HEK293 (cell line): ENCODE data around the gene CLPSL1.

Experiments used
- CTCF ChIA-PET: fragments of 350-600 bp; formaldehyde crosslinking; extraction: SDS; loops from one replicate; lab custom pipeline; 2021; ENCODE audit warnings: antibody characterized with exemption; lab: Yijun Ruan, JAX
- POLR2A ChIA-PET: fragments of 300-600 bp; formaldehyde crosslinking; extraction: SDS; loops from one replicate; lab custom pipeline; 2020; ENCODE audit warnings: antibody characterized with exemption, inconsistent platforms; lab: Yijun Ruan, JAX
- H3K27ac ChIP-seq: fragments of 200-500 bp; sonication (Bioruptor generic); 2 replicates; pipeline ENCODE4 v1.5.1; 2014; ENCODE audit warnings: low read depth, low read length, control low read depth, inconsistent platforms; ENCODE audit errors: extremely low read depth
- H3K36me3 ChIP-seq, 2 experiments: fragments of 200-500 bp in 1 of 2; sonication (Bioruptor generic) in 1 of 2; 1 replicate in 1 of 2; 2 replicates in 1 of 2; pipeline ENCODE4 v1.5.1; 2014 to 2017; ENCODE audit warnings: inconsistent platforms in 2 of 2, low read length in 2 of 2; ENCODE audit not compliant: control insufficient read depth in 2 of 2, insufficient read depth in 1 of 2
- H3K4me1 ChIP-seq: fragments of 200-500 bp; sonication (Bioruptor generic); 2 replicates; pipeline ENCODE4 v1.5.1; 2014; ENCODE audit warnings: mild to moderate bottlenecking, low read length, inconsistent platforms; ENCODE audit not compliant: control insufficient read depth, insufficient read depth
- H3K4me3 ChIP-seq: 2 replicates; pipeline ENCODE4 v1.5.1; 2011; ENCODE audit warnings: low read depth, mild to moderate bottlenecking, control low read depth, low read length, moderate library complexity
- H3K9me3 ChIP-seq: fragments of 200-500 bp; sonication (Bioruptor generic); 2 replicates; pipeline ENCODE4 v1.5.1; 2014; ENCODE audit warnings: low read depth, low read length, inconsistent platforms; ENCODE audit not compliant: control insufficient read depth, insufficient read depth
- HOXC10 ChIP-seq: sonication (generic); formaldehyde crosslinking; IDR thresholded peaks from 2 replicates; pipeline ENCODE4 v1.8.1; 2023; ENCODE audit warnings: mild to moderate bottlenecking, missing genetic modification reagents
- KLF1 ChIP-seq: fragments of 450-650 bp; formaldehyde crosslinking; IDR thresholded peaks from 2 replicates; pipeline ENCODE4 v1.5.1; 2016; ENCODE audit warnings: missing biosample characterization, missing genetic modification characterization
- KLF17 ChIP-seq: fragments of 450-650 bp; formaldehyde crosslinking; IDR thresholded peaks from 2 replicates; pipeline ENCODE4 v1.5.1; 2016; ENCODE audit warnings: missing biosample characterization, missing genetic modification characterization
- SP7 ChIP-seq: fragments of 450-650 bp; formaldehyde crosslinking; IDR thresholded peaks from 2 replicates; pipeline ENCODE4 v1.5.1; 2016; ENCODE audit warnings: missing biosample characterization, missing genetic modification characterization
- YY2 ChIP-seq: fragments of 450-650 bp; formaldehyde crosslinking; IDR thresholded peaks from 2 replicates; pipeline ENCODE4 v1.5.1; 2016; ENCODE audit warnings: missing biosample characterization, missing genetic modification characterization
- ZNF10 ChIP-seq: fragments of 450-650 bp; formaldehyde crosslinking; IDR thresholded peaks from 2 replicates; pipeline ENCODE4 v1.5.1; 2017; ENCODE audit warnings: missing biosample characterization, missing genetic modification characterization
- ZNF211 ChIP-seq: fragments of 450-650 bp; formaldehyde crosslinking; IDR thresholded peaks from 2 replicates; pipeline ENCODE4 v1.5.1; 2016; ENCODE audit warnings: low read depth, missing biosample characterization, missing genetic modification characterization
- ZNF341 ChIP-seq: fragments of 450-650 bp; formaldehyde crosslinking; IDR thresholded peaks from 2 replicates; pipeline ENCODE4; 2016; ENCODE audit warnings: low read depth, missing biosample characterization, missing genetic modification characterization
- ZNF416 ChIP-seq: fragments of 450-650 bp; formaldehyde crosslinking; IDR thresholded peaks from 2 replicates; pipeline ENCODE4 v1.5.1; 2016; ENCODE audit warnings: missing biosample characterization, missing genetic modification characterization
- ZNF530 ChIP-seq: fragments of 450-650 bp; formaldehyde crosslinking; IDR thresholded peaks from 2 replicates; pipeline ENCODE4 v1.5.1; 2016; ENCODE audit warnings: low read depth, missing biosample characterization, missing genetic modification characterization
- ZNF580 ChIP-seq: fragments of 450-650 bp; formaldehyde crosslinking; IDR thresholded peaks from 2 replicates; pipeline ENCODE4 v1.5.1; 2016; ENCODE audit warnings: missing biosample characterization, missing genetic modification characterization
- ZNF623 ChIP-seq: fragments of 450-650 bp; formaldehyde crosslinking; IDR thresholded peaks from 2 replicates; pipeline ENCODE4 v1.5.1; 2016; ENCODE audit warnings: missing biosample characterization, missing genetic modification characterization
- ZNF664 ChIP-seq: fragments of 450-650 bp; formaldehyde crosslinking; IDR thresholded peaks from 2 replicates; pipeline ENCODE4 v1.5.1; 2016; ENCODE audit warnings: missing biosample characterization, missing genetic modification characterization
- ZNF830 ChIP-seq: fragments of 450-650 bp; IDR thresholded peaks from 2 replicates; pipeline ENCODE4 v1.5.0; 2018; ENCODE audit warnings: missing biosample characterization, missing genetic modification characterization, low read depth, mild to moderate bottlenecking, moderate library complexity
- ZSCAN16 ChIP-seq: fragments of 450-650 bp; formaldehyde crosslinking; IDR thresholded peaks from 2 replicates; pipeline ENCODE4 v1.5.1; 2016; ENCODE audit warnings: missing biosample characterization, missing genetic modification characterization
- ZSCAN18 ChIP-seq: fragments of 450-650 bp; formaldehyde crosslinking; IDR thresholded peaks from 2 replicates; pipeline ENCODE4 v1.5.1; 2016; ENCODE audit warnings: missing biosample characterization, missing genetic modification characterization

Gene CLPSL1

GRCh38 chr6:35788423-35788982 is 7.7 kb downstream of the CLPSL1 start:
- Histone ChIP-seq H3K36me3 (no peaks in the 10 kb centered on the region), H3K4me1 (no peaks in the 10 kb centered on the region), H3K9me3 (no peaks in the 10 kb centered on the region), H3K27ac (no peak overlapping the region), H3K4me3 (no peak overlapping the region)
- ChIA-PET CTCF (interaction anchor here (0.6 to 1.1 kb wide), 2 partner anchors 31 to 188 kb away, joined by 3 read pairs; no protein-coding TSS in a partner anchor), POLR2A (no interaction called here)
- no peak for TF ChIP-seq YY2 (tag by site-specific recombination)
- 0 out of 2 replicates have a peak, but pooled peaks have one; percentile 12 for TF ChIP-seq ZNF664 (tag by site-specific recombination)

- Histone ChIP-seq H3K4me3 (no peak overlapping the region), H3K27ac (no peak overlapping the region), H3K36me3 (no peaks in the 10 kb centered on the region), H3K4me1 (no peaks in the 10 kb centered on the region), H3K9me3 (no peaks in the 10 kb centered on the region)
- no peak for TF ChIP-seq ZNF10 (tag by site-specific recombination)
- ChIA-PET CTCF (no interaction called here), POLR2A (no interaction called here)
Observed at GRCh38 chr6:35790683-35791082, 9.9 kb downstream of the CLPSL1 start.

- Histone ChIP-seq H3K4me1 (no peaks in the 10 kb centered on the region), H3K27ac (no peak overlapping the region), H3K4me3 (no peak overlapping the region), H3K36me3 (no peaks in the 10 kb centered on the region), H3K9me3 (no peaks in the 10 kb centered on the region)
- CTCF ChIA-PET, result interaction anchor here (0.6 to 0.8 kb wide), 3 partner anchors 271 to 1027 kb away, joined by 3 read pairs; no protein-coding TSS in a partner anchor
- TF ChIP-seq ZSCAN16 (no peak), KLF1 (tag by site-specific recombination) (no peak), ZNF416 (tag by site-specific recombination) (no peak), ZNF623 (tag by site-specific recombination) (no peak), ZNF341 (no peak), HOXC10 (CRISPR knock-in tag) (no peak), ZSCAN18 (tag by site-specific recombination) (no peak), ZNF580 (tag by site-specific recombination) (no peak), ZNF530 (tag by site-specific recombination) (no peak), ZNF211 (no peak), SP7 (tag by site-specific recombination) (no peak), ZNF830 (tag by site-specific recombination) (no peak), KLF17 (tag by site-specific recombination) (no peak)
- TF ChIP-seq, all 188 proteins: peak for 0
- POLR2A ChIA-PET, result no interaction called here
Observed at GRCh38 chr6:35794536-35795452, 14.0 kb downstream of the CLPSL1 start.
